PC-3 (cell line): Measurements from ENCODE around the gene BMF. TPM values are rescaled to one million over a fixed set of nuclear protein-coding genes. Genes with fewer than 3 reads are reported as not detected.
"Not testable (repeated sequence)": the region's sequence is repeated elsewhere in the genome, so short reads cannot be mapped to it uniquely, and the experiment has no call there.

Experiments
- ATAC-seq: fragments of 200-7000 bp; cut with Tn5 transposase; 2 replicates; pipeline ENCODE4 v1.9.1; 2020; ENCODE audit warnings: mild to moderate bottlenecking, moderate library complexity
- BruUV-seq: library from RNA; stranded (reverse); fragments of 400-500 nt; replicated peaks from 2 replicates; lab custom pipeline; 2021; lab: Mats Ljungman, UMichigan
- CTCF ChIA-PET: fragments of 300-600 bp; sonication (Branson Sonifier 250); formaldehyde crosslinking; loops from one replicate; lab custom pipeline; 2022; ENCODE audit warnings: antibody characterized with exemption; lab: Charles Lee
- POLR2A ChIA-PET: fragments of 300-600 bp; sonication (Branson Sonifier 250); formaldehyde crosslinking; loops from one replicate; lab custom pipeline; 2022; ENCODE audit warnings: antibody characterized with exemption; ENCODE audit not compliant: unreplicated experiment; lab: Charles Lee
- DNase-seq: peaks from one replicate; pipeline ENCODE4 v3.0.0-alpha.2; 2015
- H2AFZ ChIP-seq: fragments of 300-600 bp; sonication (generic); 2 replicates; pipeline ENCODE4 v1.6.0; 2016; ENCODE audit warnings: antibody characterized with exemption, low read length
- H3F3A ChIP-seq: fragments of 300-600 bp; sonication (generic); one replicate; pipeline ENCODE4 v1.6.0; 2017; ENCODE audit warnings: antibody characterized with exemption, low read length, control low read depth, mild to moderate bottlenecking; ENCODE audit not compliant: unreplicated experiment
- H3K27ac ChIP-seq: fragments of 300-600 bp; sonication (generic); 2 replicates; pipeline ENCODE4 v1.5.1; 2016; ENCODE audit warnings: mild to moderate bottlenecking, low read length
- H3K27me3 ChIP-seq: fragments of 300-600 bp; sonication (generic); 2 replicates; pipeline ENCODE4 v1.6.1; 2016; ENCODE audit warnings: low read length, mixed read lengths
- H3K36me3 ChIP-seq: fragments of 300-600 bp; sonication (generic); 2 replicates; pipeline ENCODE4 v1.6.1; 2016; ENCODE audit warnings: low read depth, mixed run types, low read length, mixed read lengths
- H3K4me1 ChIP-seq: fragments of 300-600 bp; sonication (generic); 2 replicates; pipeline ENCODE4 v1.5.1; 2016; ENCODE audit warnings: low read length; ENCODE audit not compliant: insufficient read depth
- H3K4me2 ChIP-seq: fragments of 300-600 bp; sonication (generic); 2 replicates; pipeline ENCODE4 v1.6.0; 2016; ENCODE audit warnings: low read length
- H3K4me3 ChIP-seq: fragments of 300-600 bp; sonication (generic); 2 replicates; pipeline ENCODE4 v1.5.1; 2016; ENCODE audit warnings: mild to moderate bottlenecking, low read length, mixed read lengths
- H3K79me2 ChIP-seq: fragments of 300-600 bp; sonication (generic); 2 replicates; pipeline ENCODE4 v1.6.1; 2017; ENCODE audit warnings: low read length, mixed read lengths
- H3K9ac ChIP-seq: fragments of 300-600 bp; sonication (generic); 2 replicates; pipeline ENCODE4 v1.6.0; 2016; ENCODE audit warnings: mild to moderate bottlenecking, low read length
- H3K9me2 ChIP-seq: fragments of 300-600 bp; sonication (generic); replicated peaks from 2 replicates; pipeline ENCODE4 v1.6.1; 2016; ENCODE audit warnings: mixed run types, low read length, mixed read lengths
- H3K9me3 ChIP-seq: fragments of 300-600 bp; sonication (generic); 2 replicates; pipeline ENCODE4 v1.6.1; 2016; ENCODE audit warnings: low read length, mixed read lengths
- H4K20me1 ChIP-seq: fragments of 300-600 bp; sonication (generic); 2 replicates; pipeline ENCODE4 v1.6.1; 2016; ENCODE audit warnings: low read length, mixed read lengths
- EZH2 ChIP-seq: fragments of 300-600 bp; sonication (generic); IDR thresholded peaks from one replicate; pipeline ENCODE4 v1.6.1; 2017; ENCODE audit warnings: antibody characterized with exemption, mild to moderate bottlenecking, low read length; ENCODE audit not compliant: unreplicated experiment
- EZH2phosphoT487 ChIP-seq: fragments of 300-600 bp; sonication (generic); IDR thresholded peaks from 2 replicates; pipeline ENCODE4 v1.6.1; 2018; ENCODE audit warnings: mild to moderate bottlenecking, antibody characterized with exemption, low read length, borderline replicate concordance
- intact Hi-C: fragments of 100-400 bp; cut with micrococcal nuclease; formaldehyde crosslinking; loops from 2 replicates; pipeline ENCODE4 v1.9.0; 2023
- total RNA-seq: library from RNA; depleted of rRNA; stranded (reverse); fragments of >200 nt; gene quantifications from 2 replicates; pipeline ENCODE4 v1.2.3, GENCODE V29; 2014
- TF ChIP-seq, protein P1 (sequence below): fragments of 300-600 bp; sonication (generic); conservative IDR thresholded peaks from 2 replicates; pipeline ENCODE4 v1.5.1; 2017; ENCODE audit warnings: antibody characterized with exemption, low read depth, mild to moderate bottlenecking, low read length

The BMF gene
- total RNA-seq, 1 experiment from 2014 or later: 0.95 TPM

DNA sequence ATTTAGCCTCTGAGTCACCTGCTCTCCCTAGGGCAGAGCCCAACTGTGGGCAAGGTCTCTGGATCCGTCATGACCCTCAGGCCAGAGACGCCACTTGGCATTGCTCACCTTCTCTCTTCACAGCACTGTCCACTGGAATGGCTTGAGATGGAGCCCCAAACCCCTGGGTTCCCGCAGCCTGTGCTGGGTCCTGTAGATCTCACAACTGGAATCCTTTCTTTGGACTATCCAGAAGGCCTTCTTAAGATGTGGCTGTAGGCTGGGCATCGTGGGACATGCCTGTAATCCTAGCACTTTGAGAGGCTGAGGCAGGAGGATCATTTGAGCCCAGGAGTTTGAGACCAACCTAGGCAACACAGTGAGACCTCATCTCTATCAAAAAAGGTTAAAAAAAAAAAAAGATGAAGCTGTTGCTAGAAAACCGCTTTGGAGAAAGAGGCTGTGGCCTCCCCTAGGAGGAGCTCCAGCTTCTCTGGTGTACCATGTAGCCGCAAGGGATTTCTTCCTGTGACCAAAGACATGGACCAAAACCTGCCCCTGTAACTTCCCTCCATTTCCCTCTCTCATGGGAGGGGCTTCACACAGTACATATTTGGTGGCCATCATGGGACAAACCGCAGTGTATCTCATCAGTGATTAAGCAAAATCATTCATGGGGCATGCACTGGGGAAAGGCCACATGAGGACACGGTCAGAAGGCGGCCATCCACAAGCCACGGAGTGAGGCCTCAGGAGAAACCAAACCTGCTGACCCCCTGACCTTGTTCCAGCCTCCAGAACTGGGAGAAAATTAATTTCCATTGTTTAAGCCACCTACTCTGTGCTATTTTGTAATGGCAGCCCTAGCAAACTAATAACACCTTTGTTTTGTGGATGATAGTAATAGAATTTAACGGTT lies 28.9 kb upstream of the BMF start:
- Histone ChIP-seq H3K9me3 (no peaks in the 10 kb centered on the region), H3K4me2 (no peak overlapping the region), H3K9ac (no peak overlapping the region), H3K79me2 (no peaks in the 10 kb centered on the region), H3K4me1 (no peaks in the 10 kb centered on the region), H4K20me1 (no peaks in the 10 kb centered on the region), H3K27me3 (no peaks in the 10 kb centered on the region), H3F3A (no peaks in the 10 kb centered on the region), H3K4me3 (no peak overlapping the region), H2AFZ (no peak overlapping the region), H3K36me3 (no peaks in the 10 kb centered on the region), H3K27ac (no peak overlapping the region), H3K9me2 (no peaks in the 10 kb centered on the region)
- intact Hi-C loops: no loop called here
- ATAC-seq (no peak), DNase-seq (peak; percentile 25)
- ChIA-PET POLR2A (no interaction called here), CTCF (interaction anchor here (0.6 to 0.7 kb wide), 2 partner anchors 75 to 103 kb away, joined by 3 to 5 read pairs; no protein-coding TSS in a partner anchor)
- no peak for TF ChIP-seq EZH2
- TF ChIP-seq, protein P1, sequence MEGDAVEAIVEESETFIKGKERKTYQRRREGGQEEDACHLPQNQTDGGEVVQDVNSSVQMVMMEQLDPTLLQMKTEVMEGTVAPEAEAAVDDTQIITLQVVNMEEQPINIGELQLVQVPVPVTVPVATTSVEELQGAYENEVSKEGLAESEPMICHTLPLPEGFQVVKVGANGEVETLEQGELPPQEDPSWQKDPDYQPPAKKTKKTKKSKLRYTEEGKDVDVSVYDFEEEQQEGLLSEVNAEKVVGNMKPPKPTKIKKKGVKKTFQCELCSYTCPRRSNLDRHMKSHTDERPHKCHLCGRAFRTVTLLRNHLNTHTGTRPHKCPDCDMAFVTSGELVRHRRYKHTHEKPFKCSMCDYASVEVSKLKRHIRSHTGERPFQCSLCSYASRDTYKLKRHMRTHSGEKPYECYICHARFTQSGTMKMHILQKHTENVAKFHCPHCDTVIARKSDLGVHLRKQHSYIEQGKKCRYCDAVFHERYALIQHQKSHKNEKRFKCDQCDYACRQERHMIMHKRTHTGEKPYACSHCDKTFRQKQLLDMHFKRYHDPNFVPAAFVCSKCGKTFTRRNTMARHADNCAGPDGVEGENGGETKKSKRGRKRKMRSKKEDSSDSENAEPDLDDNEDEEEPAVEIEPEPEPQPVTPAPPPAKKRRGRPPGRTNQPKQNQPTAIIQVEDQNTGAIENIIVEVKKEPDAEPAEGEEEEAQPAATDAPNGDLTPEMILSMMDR: 0 out of 2 replicates have a peak, but pooled peaks have one; percentile 17
- no peak for TF ChIP-seq EZH2phosphoT487
- no TSS peak for BruUV-seq

DNA sequence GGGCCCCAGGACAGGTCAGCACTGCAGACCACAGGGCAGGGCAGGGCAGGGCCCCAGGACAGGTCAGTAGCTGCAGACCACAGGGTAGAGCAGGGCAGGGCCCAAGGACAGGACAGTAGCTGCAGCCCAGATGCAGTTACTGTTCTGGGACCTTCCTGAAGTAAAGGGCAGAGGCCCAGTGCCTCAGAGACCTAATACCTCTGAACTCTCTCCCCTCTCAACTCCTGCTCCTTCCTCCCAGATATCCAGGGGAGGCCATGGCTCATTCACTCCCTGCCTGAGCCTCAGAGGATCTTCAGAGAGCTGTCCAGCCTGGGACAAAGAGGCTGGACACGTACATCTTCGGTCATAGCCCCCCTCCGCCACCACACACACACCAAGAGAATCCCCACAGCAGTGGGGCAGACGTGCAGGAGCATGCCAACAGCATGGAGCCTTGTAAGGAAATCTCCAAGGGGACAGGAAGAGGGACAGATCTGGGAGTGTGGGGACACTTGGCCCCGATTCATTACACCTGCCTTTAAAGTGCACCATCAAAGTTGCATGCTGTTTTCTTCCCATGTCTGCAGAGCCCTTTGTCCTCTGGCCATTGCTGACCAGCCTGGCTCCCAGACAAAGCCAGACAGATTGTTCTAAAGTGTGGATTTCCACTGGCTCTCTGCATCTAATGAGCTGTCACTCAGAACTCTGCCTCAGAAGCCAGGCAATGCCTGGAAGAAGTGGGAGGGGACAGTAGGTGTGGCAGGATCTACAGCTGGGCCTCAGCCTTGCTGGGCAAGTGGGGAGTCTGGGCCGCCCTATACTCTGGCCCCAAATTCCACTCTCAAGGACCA lies 28.0 kb upstream of the BMF start:
- Histone ChIP-seq H3K9ac (no peak overlapping the region), H3F3A (no peaks in the 10 kb centered on the region), H3K36me3 (no peaks in the 10 kb centered on the region), H3K4me2 (no peak overlapping the region), H2AFZ (no peak overlapping the region), H3K4me3 (no peak overlapping the region), H3K79me2 (no peaks in the 10 kb centered on the region), H3K27me3 (no peaks in the 10 kb centered on the region; the same call in 1 of the 2 replicates), H3K4me1 (no peaks in the 10 kb centered on the region), H3K27ac (no peak overlapping the region), H3K9me3 (no peaks in the 10 kb centered on the region), H3K9me2 (no peaks in the 10 kb centered on the region), H4K20me1 (no peaks in the 10 kb centered on the region)
- ChIA-PET CTCF (no interaction called here), POLR2A (no interaction called here)
- no TSS peak for BruUV-seq
- DNase-seq (no peak), ATAC-seq (no peak)
- intact Hi-C loops: no loop called here
- no peak for TF ChIP-seq EZH2phosphoT487
- TF ChIP-seq EZH2: no peak
- TF ChIP-seq, protein P1: no peak

DNA sequence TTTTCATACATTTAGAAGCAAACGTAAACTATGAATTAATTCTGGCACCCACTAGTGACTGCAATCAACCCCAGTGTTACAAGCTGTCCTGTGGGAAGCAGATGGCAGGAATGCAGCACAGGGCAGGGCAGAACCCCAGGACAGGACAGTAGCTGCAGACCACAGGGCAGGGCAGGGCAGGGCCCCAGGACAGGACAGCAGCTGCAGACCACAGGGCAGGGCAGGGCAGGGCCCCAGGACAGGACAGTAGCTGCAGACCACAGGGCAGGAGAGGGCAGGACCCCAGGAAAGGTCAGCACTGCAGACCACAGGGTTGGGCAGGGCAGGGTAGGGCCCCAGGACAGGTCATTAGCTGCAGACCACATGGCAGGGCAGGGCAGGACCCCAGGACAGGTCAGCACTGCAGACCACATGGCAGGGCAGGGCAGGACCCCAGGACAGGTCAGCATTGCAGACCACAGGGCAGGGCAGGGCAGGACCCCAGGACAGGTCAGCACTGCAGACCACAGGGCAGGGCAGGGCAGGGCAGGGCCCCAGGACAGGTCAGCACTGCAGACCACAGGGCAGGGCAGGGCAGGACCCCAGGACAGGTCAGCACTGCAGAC lies 27.3 kb upstream of the BMF start:
- CTCF ChIA-PET, ATAC-seq: not testable (repeated sequence)

More for the DNA sequence above, 27.3 kb upstream of the BMF start:
- POLR2A ChIA-PET, H3K27ac ChIP-seq, H3K27me3 ChIP-seq, H2AFZ ChIP-seq, H3K4me3 ChIP-seq, H3K79me2 ChIP-seq, H3K4me1 ChIP-seq, H3K9me3 ChIP-seq, H3K9ac ChIP-seq, DNase-seq, H3K36me3 ChIP-seq, intact Hi-C loops, BruUV-seq, H3K9me2 ChIP-seq, H3F3A ChIP-seq, H4K20me1 ChIP-seq, H3K4me2 ChIP-seq: not testable (repeated sequence)
